GM21390 (cell line): Measurements from ENCODE around the gene C19orf18.

ENCODE experiments used
- ATAC-seq: cut with Tn5 transposase; IDR thresholded peaks from one replicate; pipeline ENCODE4 v1.9.1; 2021; ENCODE audit not compliant: unreplicated experiment

The C19orf18 gene

DNA sequence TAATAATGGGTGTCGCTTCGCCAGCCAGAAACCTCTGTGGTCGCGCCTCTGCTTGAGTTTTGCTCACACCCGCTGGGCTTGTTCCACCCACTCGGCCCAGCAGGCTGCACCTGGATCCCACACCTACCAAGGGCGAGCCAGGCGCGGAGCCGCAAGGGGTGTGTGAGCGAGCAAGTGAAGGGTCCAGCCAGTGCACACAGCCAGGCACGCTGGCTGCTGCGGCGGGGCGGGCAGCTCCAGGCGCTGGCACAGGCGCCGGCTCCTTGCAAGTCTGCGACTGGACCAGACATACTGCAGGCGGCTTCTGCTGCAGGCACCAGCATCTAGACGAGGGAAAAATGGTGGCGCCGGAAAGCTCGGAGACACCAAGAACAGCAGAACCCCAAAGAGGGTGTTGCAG, 25.0 kb downstream of the C19orf18 start:
- ATAC-seq: no peak

GRCh38 chr19:57947419-57948134, 26.8 kb downstream of the C19orf18 start, which contains the start of gene ZNF256:
Gene ZNF256 (minus strand): TSS chr19:57947706. CDS start chr19:57947474, 232 bp downstream.
- ATAC-seq: peak; percentile 88

DNA sequence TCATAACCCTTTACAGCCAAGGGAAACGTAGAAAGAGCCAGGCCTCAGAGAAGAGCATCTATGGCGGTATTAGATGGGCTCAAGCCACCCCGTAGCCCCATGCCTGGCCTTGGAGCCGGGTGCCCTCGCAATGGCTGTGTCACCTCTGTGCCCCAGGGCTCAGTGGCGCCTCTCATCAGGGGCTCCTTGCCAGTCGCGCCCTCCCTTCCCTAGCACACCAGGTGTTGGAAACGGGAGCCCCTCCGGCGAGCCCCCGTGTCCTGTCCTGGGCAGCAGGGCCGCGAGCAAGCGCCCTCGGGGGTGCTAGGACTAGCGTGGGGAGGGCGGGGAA, 27.3 kb downstream of the C19orf18 start:
- ATAC-seq: no peak

DNA sequence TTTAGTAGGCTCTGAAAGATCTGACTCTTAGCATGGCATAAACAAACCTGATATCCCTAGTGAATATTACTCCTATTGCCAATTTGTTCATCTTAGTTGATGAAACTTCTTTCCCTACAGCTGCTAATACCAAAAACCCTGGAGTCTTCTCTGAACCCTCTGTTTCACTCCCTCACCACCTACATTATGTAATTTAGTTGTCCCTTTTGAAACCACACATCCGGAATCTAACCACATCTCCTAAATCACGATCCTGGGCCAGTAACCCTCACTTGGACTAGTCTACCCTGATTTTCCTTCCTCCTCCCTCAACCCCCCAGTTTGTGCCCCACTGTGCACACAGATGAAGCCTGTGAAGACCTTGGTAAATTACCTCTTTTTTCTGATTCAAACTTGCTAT, 28.0 kb downstream of the C19orf18 start:
- ATAC-seq: no peak

- no peak for ATAC-seq
These were observed 32.7 kb downstream of the C19orf18 start for GRCh38 chr19:57941593-57941992.

GRCh38 chr19:57935731-57936130, 38.6 kb downstream of the C19orf18 start:
- ATAC-seq: no peak

- ATAC-seq: no peak
These were observed 39.3 kb downstream of the C19orf18 start, which contains the start of gene ZNF418 for GRCh38 chr19:57934820-57935665. Gene ZNF418 (minus strand): TSS chr19:57935402. CDS start chr19:57933822, 1,580 bp downstream.

GRCh38 chr19:57927587-57927986, 46.7 kb downstream of the C19orf18 start:
- no peak for ATAC-seq

DNA sequence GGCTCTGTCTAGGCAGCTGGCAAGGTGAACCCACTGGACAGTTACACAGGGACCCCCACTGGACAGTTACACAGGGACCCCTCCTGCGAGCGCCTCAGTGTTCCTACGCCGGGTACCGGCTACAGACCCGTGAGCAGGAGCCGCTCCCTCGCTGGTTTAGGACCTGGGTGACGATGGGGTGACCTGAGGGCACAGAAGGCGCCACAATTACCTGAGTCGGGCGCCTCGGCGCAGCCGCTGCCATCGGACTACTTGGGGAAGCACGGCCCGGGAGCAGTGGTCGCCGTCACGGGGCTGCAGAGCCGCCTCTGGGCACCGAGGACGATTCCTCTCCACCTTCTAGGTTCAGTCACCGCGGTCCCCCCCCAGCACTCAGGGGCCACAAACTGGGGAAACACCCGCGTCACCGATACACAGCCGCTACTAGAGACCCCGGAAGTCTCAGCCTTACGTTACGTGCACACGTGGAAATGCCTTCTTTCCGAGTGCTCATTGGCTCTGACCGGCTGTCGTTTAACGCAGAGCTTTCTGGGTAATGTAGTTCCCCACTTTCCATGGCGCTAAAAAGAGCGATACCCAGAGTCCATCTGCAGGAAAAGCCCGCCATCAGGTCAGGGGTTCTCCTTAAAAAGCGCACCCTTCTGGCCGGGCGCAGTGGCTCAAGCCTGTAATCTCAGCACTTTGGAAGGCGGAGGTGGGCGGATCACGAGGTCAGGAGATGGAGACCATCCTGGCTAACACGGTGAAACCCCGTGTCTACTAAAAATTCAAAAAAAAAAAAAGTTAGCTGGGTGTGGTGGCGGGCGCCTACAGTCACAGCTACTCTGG, 58.0 kb downstream of the C19orf18 start, which contains the start of gene ZNF417:
ZNF417 (minus strand) TSS at position 425 of the 828 bp plus-strand sequence; CDS start at position 244, 181 bp downstream.
- ATAC-seq: peak; percentile 92

GRCh38 chr19:57914531-57914930, 59.8 kb downstream of the C19orf18 start:
- no peak for ATAC-seq
